KOPT-K1 (cell line): ENCODE results near the gene ZNF609.

ENCODE experiments used
- H3K27ac ChIP-seq: fragments of 200-600 bp; sonication (generic); 2 replicates; pipeline ENCODE4 v1.5.1; 2016; ENCODE audit warnings: antibody characterized with exemption, mild to moderate bottlenecking, low read depth, low read length; ENCODE audit not compliant: poor library complexity, severe bottlenecking
- H3K36me3 ChIP-seq: fragments of 200-600 bp; sonication (generic); 2 replicates; pipeline ENCODE4 v1.5.1; 2017; ENCODE audit warnings: antibody characterized with exemption, mild to moderate bottlenecking, low read length, moderate library complexity; ENCODE audit not compliant: insufficient read depth
- H3K9me3 ChIP-seq: fragments of 200-600 bp; sonication (generic); 2 replicates; pipeline ENCODE4 v1.5.1; 2017; ENCODE audit warnings: antibody characterized with exemption, low read length, mild to moderate bottlenecking; ENCODE audit not compliant: insufficient read depth, poor library complexity, severe bottlenecking

The ZNF609 gene

GRCh38 chr15:64447536-64448315 lies 12.7 kb upstream of the ZNF609 start:
- H3K27ac ChIP-seq: peak overlapping the region; percentile 28
- no peaks in the 10 kb centered on the region for H3K9me3 ChIP-seq
- no peaks in the 10 kb centered on the region; the same call in 1 of the 2 replicates for H3K36me3 ChIP-seq

GRCh38 chr15:64452988-64453688 lies 7.2 kb upstream of the ZNF609 start:
- H3K9me3 ChIP-seq: no peaks in the 10 kb centered on the region
- no peaks in the 10 kb centered on the region for H3K36me3 ChIP-seq
- H3K27ac ChIP-seq: no peak overlapping the region

GRCh38 chr15:64453689-64454037 lies 6.7 kb upstream of the ZNF609 start:
- no peaks in the 10 kb centered on the region for H3K9me3 ChIP-seq
- no peak overlapping the region for H3K27ac ChIP-seq
- H3K36me3 ChIP-seq: no peaks in the 10 kb centered on the region

- Histone ChIP-seq H3K27ac (no peak overlapping the region), H3K9me3 (no peaks in the 10 kb centered on the region), H3K36me3 (no peaks in the 10 kb centered on the region)
Observed at GRCh38 chr15:64454282-64454681, 6.1 kb upstream of the ZNF609 start.

- H3K36me3 ChIP-seq: no peaks in the 10 kb centered on the region
- H3K27ac ChIP-seq: no peak overlapping the region
- no peaks in the 10 kb centered on the region for H3K9me3 ChIP-seq
Observed at GRCh38 chr15:64455961-64456371, 4.4 kb upstream of the ZNF609 start.

GRCh38 chr15:64456634-64457108 lies 3.7 kb upstream of the ZNF609 start:
- Histone ChIP-seq H3K27ac (no peak overlapping the region), H3K9me3 (no peaks in the 10 kb centered on the region), H3K36me3 (no peaks in the 10 kb centered on the region)

GRCh38 chr15:64459066-64459781 lies 1.2 kb upstream of the ZNF609 start:
- no peaks in the 10 kb centered on the region for H3K36me3 ChIP-seq
- no peaks in the 10 kb centered on the region for H3K9me3 ChIP-seq
- peak overlapping the region; percentile 70 for H3K27ac ChIP-seq

- H3K9me3 ChIP-seq: no peaks in the 10 kb centered on the region
- peak overlapping the region; percentile 70 for H3K27ac ChIP-seq
- H3K36me3 ChIP-seq: peaks cover 7% of the 10 kb centered on the region; the same call in 1 of the 2 replicates
Observed at GRCh38 chr15:64460724-64461720, 644 bp downstream of the ZNF609 start.

GRCh38 chr15:64461721-64462162 lies 1.4 kb downstream of the ZNF609 start:
- Histone ChIP-seq H3K36me3 (peaks cover 9% of the 10 kb centered on the region; the same call in 1 of the 2 replicates), H3K9me3 (no peaks in the 10 kb centered on the region), H3K27ac (peak overlapping the region; percentile 70)

- Histone ChIP-seq H3K27ac (no peak overlapping the region), H3K36me3 (peaks cover 9% of the 10 kb centered on the region; the same call in 1 of the 2 replicates), H3K9me3 (no peaks in the 10 kb centered on the region)
Observed at GRCh38 chr15:64462492-64462891, 2.1 kb downstream of the ZNF609 start.

- H3K27ac ChIP-seq: peak overlapping the region; percentile 22
- H3K36me3 ChIP-seq: peaks cover 9% of the 10 kb centered on the region
- no peaks in the 10 kb centered on the region for H3K9me3 ChIP-seq
Observed at GRCh38 chr15:64464276-64465005, 4.1 kb downstream of the ZNF609 start.

- Histone ChIP-seq H3K36me3 (peaks cover 9% of the 10 kb centered on the region), H3K27ac (peak overlapping the region; percentile 7), H3K9me3 (no peaks in the 10 kb centered on the region)
Observed at GRCh38 chr15:64466408-64467141, 6.2 kb downstream of the ZNF609 start.

GRCh38 chr15:64472161-64472560 lies 11.8 kb downstream of the ZNF609 start:
- Histone ChIP-seq H3K36me3 (peaks cover 15% of the 10 kb centered on the region; the same call in 1 of the 2 replicates), H3K9me3 (no peaks in the 10 kb centered on the region), H3K27ac (no peak overlapping the region)
